ENCODE data around the gene NDUFS3. TPM values are rescaled to one million over a fixed set of nuclear protein-coding genes. Genes with fewer than 3 reads are reported as not detected.

The NDUFS3 gene
- total and polyA plus RNA-seq, 2 experiments from 2014 or later = 74.4 to 80.8 TPM

- no peak for DNase-seq
- Histone ChIP-seq H3K27ac (no peak overlapping the region), H2AFZ (peak overlapping the region; percentile 48), H3F3A (ENCODE audit: insufficient read depth) (no peaks in the 10 kb centered on the region), H3K4me3 (peak overlapping the region; percentile 55; the same call in 1 of the 2 replicates), H3K79me2 (ENCODE audit: insufficient read depth) (no peaks in the 10 kb centered on the region), H3K36me3 (ENCODE audit: low read depth) (no peaks in the 10 kb centered on the region), H3K9ac (no peak overlapping the region), H3K9me3 (ENCODE audit: low read depth) (no peaks in the 10 kb centered on the region), H3K27me3 (replicated peaks; ENCODE audit: insufficient read depth) (peaks cover 35% of the 10 kb centered on the region), H3K4me2 (ENCODE audit: unreplicated experiment) (peak overlapping the region; percentile 57), H3K9me2 (ENCODE audit: insufficient read depth) (no peaks in the 10 kb centered on the region), H3K4me1 (ENCODE audit: insufficient read depth) (0 out of 2 replicates have a peak, but pooled peaks cover 3% of the 10 kb centered on the region), H4K20me1 (ENCODE audit: insufficient read depth) (no peaks in the 10 kb centered on the region)
- WGBS, 2 experiments (ENCODE audit: low coverage in 1 of 2, low lambda C conversion rate in 2 of 2, missing lambda C conversion rate in 2 of 2) = 30 to 33% methylated on average over 5 to 6 of the region's 6 CpGs
- no peak for TF ChIP-seq EZH2 (IDR thresholded peaks at IDR 0.05; ENCODE audit: insufficient read depth, poor library complexity, severe bottlenecking)
- peak; percentile 16; the same call in 1 of the 2 replicates for TF ChIP-seq EZH2phosphoT487 (IDR thresholded peaks at IDR 0.05; ENCODE audit: insufficient read depth, low read depth)
- in situ Hi-C loops (cut with MboI) = no loop called here
Observed at GRCh38 chr11:47593492-47593933, 14.6 kb downstream of the NDUFS3 start.

- 9 to 13% methylated on average over 27 to 48 of the region's 48 CpGs for WGBS, 2 experiments (ENCODE audit: low coverage in 1 of 2, low lambda C conversion rate in 2 of 2, missing lambda C conversion rate in 2 of 2)
- H3K9ac ChIP-seq = no peak within 1 kb of the TSS
- no peaks in the 10 kb centered on the region for H3K79me2 ChIP-seq (ENCODE audit: insufficient read depth)
- TF ChIP-seq EZH2phosphoT487 (IDR thresholded peaks at IDR 0.05; ENCODE audit: insufficient read depth, low read depth) = 0 out of 2 replicates have a peak, but pooled peaks have one; percentile 16
- TF ChIP-seq EZH2 (IDR thresholded peaks at IDR 0.05; ENCODE audit: insufficient read depth, poor library complexity, severe bottlenecking) = peak; percentile 69
- no peaks in the 10 kb centered on the region for H3K9me3 ChIP-seq (ENCODE audit: low read depth)
- H3K27me3 ChIP-seq (replicated peaks; ENCODE audit: insufficient read depth) = peaks cover 35% of the 10 kb centered on the region
- no peaks in the 10 kb centered on the region for H4K20me1 ChIP-seq (ENCODE audit: insufficient read depth)
- no peak within 1 kb of the TSS for H3K27ac ChIP-seq
- H3K4me1 ChIP-seq (ENCODE audit: insufficient read depth) = 0 out of 2 replicates have a peak, but pooled peaks cover 3% of the 10 kb centered on the region
- no peaks in the 10 kb centered on the region for H3F3A ChIP-seq (ENCODE audit: insufficient read depth)
- H3K9me2 ChIP-seq (ENCODE audit: insufficient read depth) = no peaks in the 10 kb centered on the region
- H3K36me3 ChIP-seq (ENCODE audit: low read depth) = no peaks in the 10 kb centered on the region
- peak within 1 kb of the TSS; percentile 57 for H3K4me2 ChIP-seq (ENCODE audit: unreplicated experiment)
- peak within 1 kb of the TSS; percentile 48 for H2AFZ ChIP-seq
- DNase-seq = no peak
- peak within 1 kb of the TSS; percentile 55 for H3K4me3 ChIP-seq
- in situ Hi-C loops (cut with MboI) = no loop called here
Observed at GRCh38 chr11:47593934-47594855, 15.3 kb downstream of the NDUFS3 start, which contains the start of gene C1QTNF4. TSS of gene C1QTNF4 (minus strand) at chr11:47594411. CDS start at chr11:47590810, 3,601 bp downstream.

- no peaks in the 10 kb centered on the region for H3K79me2 ChIP-seq (ENCODE audit: insufficient read depth)
- H2AFZ ChIP-seq = no peak overlapping the region
- no peaks in the 10 kb centered on the region for H3F3A ChIP-seq (ENCODE audit: insufficient read depth)
- H3K4me3 ChIP-seq = no peak overlapping the region
- TF ChIP-seq EZH2phosphoT487 (IDR thresholded peaks at IDR 0.05; ENCODE audit: insufficient read depth, low read depth) = no peak
- TF ChIP-seq EZH2 (IDR thresholded peaks at IDR 0.05; ENCODE audit: insufficient read depth, poor library complexity, severe bottlenecking) = no peak
- 66 to 67% methylated on average over 7 of the region's 7 CpGs for WGBS, 2 experiments (ENCODE audit: low coverage in 1 of 2, low lambda C conversion rate in 2 of 2, missing lambda C conversion rate in 2 of 2)
- H3K9me2 ChIP-seq (ENCODE audit: insufficient read depth) = no peaks in the 10 kb centered on the region
- no peaks in the 10 kb centered on the region for H3K9me3 ChIP-seq (ENCODE audit: low read depth)
- H3K36me3 ChIP-seq (ENCODE audit: low read depth) = no peaks in the 10 kb centered on the region
- H3K4me2 ChIP-seq (ENCODE audit: unreplicated experiment) = no peak overlapping the region
- peaks cover 35% of the 10 kb centered on the region for H3K27me3 ChIP-seq (replicated peaks; ENCODE audit: insufficient read depth)
- no peaks in the 10 kb centered on the region for H4K20me1 ChIP-seq (ENCODE audit: insufficient read depth)
- in situ Hi-C loops (cut with MboI) = no loop called here
- H3K4me1 ChIP-seq (ENCODE audit: insufficient read depth) = 0 out of 2 replicates have a peak, but pooled peaks cover 3% of the 10 kb centered on the region
- no peak overlapping the region for H3K9ac ChIP-seq
- no peak overlapping the region for H3K27ac ChIP-seq
- no peak for DNase-seq
Observed at GRCh38 chr11:47595029-47595428, 16.2 kb downstream of the NDUFS3 start.

DNA sequence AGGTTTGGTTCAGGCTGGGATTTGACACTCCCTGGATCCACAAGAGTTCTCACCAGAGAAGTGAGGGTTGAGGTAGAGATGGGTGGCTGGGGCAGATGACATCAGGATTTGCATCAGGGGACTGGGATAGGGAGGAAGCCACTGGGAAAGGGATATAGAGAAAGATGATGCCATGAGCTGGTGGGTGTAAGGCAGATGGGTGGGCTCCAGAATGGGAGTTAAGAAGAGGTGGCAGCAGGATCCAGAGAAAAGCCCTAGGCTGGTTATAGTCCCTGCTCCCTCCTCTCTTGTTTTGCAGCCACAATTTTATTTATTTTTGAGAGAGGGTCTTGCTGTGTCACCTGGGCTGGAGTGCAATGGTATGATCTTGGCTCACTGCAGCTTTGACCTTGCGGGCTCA lies 17.1 kb downstream of the NDUFS3 start:
- H3K79me2 ChIP-seq (ENCODE audit: insufficient read depth) = no peaks in the 10 kb centered on the region
- H3K27me3 ChIP-seq (replicated peaks; ENCODE audit: insufficient read depth) = peaks cover 35% of the 10 kb centered on the region
- no peaks in the 10 kb centered on the region for H3K9me3 ChIP-seq (ENCODE audit: low read depth)
- no peaks in the 10 kb centered on the region for H3K9me2 ChIP-seq (ENCODE audit: insufficient read depth)
- no peak overlapping the region for H3K9ac ChIP-seq
- no peaks in the 10 kb centered on the region for H4K20me1 ChIP-seq (ENCODE audit: insufficient read depth)
- no peak overlapping the region for H3K4me3 ChIP-seq
- H3K27ac ChIP-seq = no peak overlapping the region
- H2AFZ ChIP-seq = no peak overlapping the region
- no peaks in the 10 kb centered on the region for H3F3A ChIP-seq (ENCODE audit: insufficient read depth)
- in situ Hi-C loops (cut with MboI) = no loop called here
- no peaks in the 10 kb centered on the region for H3K36me3 ChIP-seq (ENCODE audit: low read depth)
- 89 to 100% methylated on average over 1 of the region's 1 CpG for WGBS, 2 experiments (ENCODE audit: low coverage in 1 of 2, low lambda C conversion rate in 2 of 2, missing lambda C conversion rate in 2 of 2)
- no peak overlapping the region for H3K4me2 ChIP-seq (ENCODE audit: unreplicated experiment)
- H3K4me1 ChIP-seq (ENCODE audit: insufficient read depth) = 0 out of 2 replicates have a peak, but pooled peaks cover 3% of the 10 kb centered on the region
- TF ChIP-seq EZH2phosphoT487 (IDR thresholded peaks at IDR 0.05; ENCODE audit: insufficient read depth, low read depth) = no peak
- TF ChIP-seq EZH2 (IDR thresholded peaks at IDR 0.05; ENCODE audit: insufficient read depth, poor library complexity, severe bottlenecking) = no peak
- no peak for DNase-seq

All from GM23248 (cell line).